Panc1 (cell line): ENCODE results near the gene RGS12.

ENCODE experiments used
- POLR2AphosphoS5 ChIP-seq: IDR thresholded peaks from 2 replicates; pipeline ENCODE4 v1.6.1; 2012; ENCODE audit warnings: mild to moderate bottlenecking, low read depth, low read length, moderate library complexity
- TF ChIP-seq, protein P1 (sequence below): fragments of 450-650 bp; IDR thresholded peaks from 2 replicates; pipeline ENCODE4 v1.5.1; 2017; ENCODE audit warnings: mild to moderate bottlenecking
- TF ChIP-seq, protein P2 (sequence below), 2 experiments: IDR thresholded peaks; 2 replicates each; pipeline ENCODE4 v1.6.1; 2011 to 2012; ENCODE audit warnings: low read depth in 2 of 2, control low read depth in 1 of 2, low read length in 1 of 2, mild to moderate bottlenecking in 1 of 2, moderate library complexity in 1 of 2; ENCODE audit not compliant: insufficient read depth in 1 of 2

GRCh38 chr4:3248178-3248480 lies 44.7 kb upstream of the RGS12 start:
- TF ChIP-seq, protein P1, sequence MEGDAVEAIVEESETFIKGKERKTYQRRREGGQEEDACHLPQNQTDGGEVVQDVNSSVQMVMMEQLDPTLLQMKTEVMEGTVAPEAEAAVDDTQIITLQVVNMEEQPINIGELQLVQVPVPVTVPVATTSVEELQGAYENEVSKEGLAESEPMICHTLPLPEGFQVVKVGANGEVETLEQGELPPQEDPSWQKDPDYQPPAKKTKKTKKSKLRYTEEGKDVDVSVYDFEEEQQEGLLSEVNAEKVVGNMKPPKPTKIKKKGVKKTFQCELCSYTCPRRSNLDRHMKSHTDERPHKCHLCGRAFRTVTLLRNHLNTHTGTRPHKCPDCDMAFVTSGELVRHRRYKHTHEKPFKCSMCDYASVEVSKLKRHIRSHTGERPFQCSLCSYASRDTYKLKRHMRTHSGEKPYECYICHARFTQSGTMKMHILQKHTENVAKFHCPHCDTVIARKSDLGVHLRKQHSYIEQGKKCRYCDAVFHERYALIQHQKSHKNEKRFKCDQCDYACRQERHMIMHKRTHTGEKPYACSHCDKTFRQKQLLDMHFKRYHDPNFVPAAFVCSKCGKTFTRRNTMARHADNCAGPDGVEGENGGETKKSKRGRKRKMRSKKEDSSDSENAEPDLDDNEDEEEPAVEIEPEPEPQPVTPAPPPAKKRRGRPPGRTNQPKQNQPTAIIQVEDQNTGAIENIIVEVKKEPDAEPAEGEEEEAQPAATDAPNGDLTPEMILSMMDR = no peak
- TF ChIP-seq POLR2AphosphoS5 = no peak
- TF ChIP-seq, protein P2, sequence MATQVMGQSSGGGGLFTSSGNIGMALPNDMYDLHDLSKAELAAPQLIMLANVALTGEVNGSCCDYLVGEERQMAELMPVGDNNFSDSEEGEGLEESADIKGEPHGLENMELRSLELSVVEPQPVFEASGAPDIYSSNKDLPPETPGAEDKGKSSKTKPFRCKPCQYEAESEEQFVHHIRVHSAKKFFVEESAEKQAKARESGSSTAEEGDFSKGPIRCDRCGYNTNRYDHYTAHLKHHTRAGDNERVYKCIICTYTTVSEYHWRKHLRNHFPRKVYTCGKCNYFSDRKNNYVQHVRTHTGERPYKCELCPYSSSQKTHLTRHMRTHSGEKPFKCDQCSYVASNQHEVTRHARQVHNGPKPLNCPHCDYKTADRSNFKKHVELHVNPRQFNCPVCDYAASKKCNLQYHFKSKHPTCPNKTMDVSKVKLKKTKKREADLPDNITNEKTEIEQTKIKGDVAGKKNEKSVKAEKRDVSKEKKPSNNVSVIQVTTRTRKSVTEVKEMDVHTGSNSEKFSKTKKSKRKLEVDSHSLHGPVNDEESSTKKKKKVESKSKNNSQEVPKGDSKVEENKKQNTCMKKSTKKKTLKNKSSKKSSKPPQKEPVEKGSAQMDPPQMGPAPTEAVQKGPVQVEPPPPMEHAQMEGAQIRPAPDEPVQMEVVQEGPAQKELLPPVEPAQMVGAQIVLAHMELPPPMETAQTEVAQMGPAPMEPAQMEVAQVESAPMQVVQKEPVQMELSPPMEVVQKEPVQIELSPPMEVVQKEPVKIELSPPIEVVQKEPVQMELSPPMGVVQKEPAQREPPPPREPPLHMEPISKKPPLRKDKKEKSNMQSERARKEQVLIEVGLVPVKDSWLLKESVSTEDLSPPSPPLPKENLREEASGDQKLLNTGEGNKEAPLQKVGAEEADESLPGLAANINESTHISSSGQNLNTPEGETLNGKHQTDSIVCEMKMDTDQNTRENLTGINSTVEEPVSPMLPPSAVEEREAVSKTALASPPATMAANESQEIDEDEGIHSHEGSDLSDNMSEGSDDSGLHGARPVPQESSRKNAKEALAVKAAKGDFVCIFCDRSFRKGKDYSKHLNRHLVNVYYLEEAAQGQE (IDR thresholded peaks at IDR 0.05; ENCODE audit: insufficient read depth in 1 of 2, low read depth in 2 of 2, low read length in 1 of 2) = no peak
